MCF 10A (cell line): Measurements from ENCODE around the gene SERPINI1. TPM values are rescaled to one million over a fixed set of nuclear protein-coding genes. Genes with fewer than 3 reads are reported as not detected.

Source experiments
- BruUV-seq: library from RNA; stranded (reverse); fragments of 400-500 nt; replicated peaks from 2 replicates; lab custom pipeline; 2021; lab: Mats Ljungman, UMichigan
- CTCF ChIA-PET: fragments of 300-600 bp; sonication (Branson Sonifier 250); formaldehyde crosslinking; extraction: SDS; loops from one replicate; lab custom pipeline; 2021; ENCODE audit warnings: antibody characterized with exemption, inconsistent platforms; lab: Yijun Ruan, JAX
- POLR2A ChIA-PET: fragments of 300-600, 350-650 bp; sonication (Branson Sonifier 250); formaldehyde crosslinking; extraction: SDS; loops from one replicate; lab custom pipeline; 2020; ENCODE audit warnings: antibody characterized with exemption, inconsistent platforms; lab: Yijun Ruan, JAX
- DNase-seq: peaks from one replicate; pipeline ENCODE4 v3.0.0-alpha.2; 2018; ENCODE audit not compliant: unreplicated experiment
- H3K27ac Mint-ChIP-seq: one replicate; pipeline ENCODE4 v1.8.0; 2022; ENCODE audit warnings: mild to moderate bottlenecking, low read depth, mixed read lengths; ENCODE audit not compliant: unreplicated experiment
- H3K27me3 Mint-ChIP-seq: one replicate; pipeline ENCODE4 v1.8.0; 2022; ENCODE audit warnings: mixed read lengths; ENCODE audit not compliant: insufficient read depth, unreplicated experiment
- H3K36me3 Mint-ChIP-seq: one replicate; pipeline ENCODE4 v1.8.0; 2022; ENCODE audit warnings: mild to moderate bottlenecking, moderate library complexity, mixed read lengths; ENCODE audit not compliant: insufficient read depth, unreplicated experiment
- H3K4me1 Mint-ChIP-seq: one replicate; pipeline ENCODE4 v1.8.0; 2022; ENCODE audit warnings: mixed read lengths; ENCODE audit not compliant: insufficient read depth, unreplicated experiment
- H3K4me3 Mint-ChIP-seq: one replicate; pipeline ENCODE4 v1.8.0; 2022; ENCODE audit warnings: mild to moderate bottlenecking, moderate library complexity, mixed read lengths; ENCODE audit not compliant: unreplicated experiment
- H3K9me3 Mint-ChIP-seq: one replicate; pipeline ENCODE4 v1.8.0; 2022; ENCODE audit warnings: mixed read lengths; ENCODE audit not compliant: unreplicated experiment
- intact Hi-C: fragments of 100-400 bp; cut with micrococcal nuclease; formaldehyde crosslinking; loops from 2 replicates; pipeline ENCODE4 v1.14.1; 2022
- total RNA-seq: library from RNA; stranded (reverse); gene quantifications from 2 replicates; pipeline ENCODE4 v1.2.3, GENCODE V29; 2022
- TF ChIP-seq, protein P1 (sequence below): fragments of 200-600 bp; IDR thresholded peaks from one replicate; pipeline ENCODE4 v1.8.0; 2022; ENCODE audit warnings: antibody characterized with exemption, mild to moderate bottlenecking; ENCODE audit not compliant: unreplicated experiment

The SERPINI1 gene
- total RNA-seq, 1 experiment from 2014 or later, result 2.6 TPM

DNA sequence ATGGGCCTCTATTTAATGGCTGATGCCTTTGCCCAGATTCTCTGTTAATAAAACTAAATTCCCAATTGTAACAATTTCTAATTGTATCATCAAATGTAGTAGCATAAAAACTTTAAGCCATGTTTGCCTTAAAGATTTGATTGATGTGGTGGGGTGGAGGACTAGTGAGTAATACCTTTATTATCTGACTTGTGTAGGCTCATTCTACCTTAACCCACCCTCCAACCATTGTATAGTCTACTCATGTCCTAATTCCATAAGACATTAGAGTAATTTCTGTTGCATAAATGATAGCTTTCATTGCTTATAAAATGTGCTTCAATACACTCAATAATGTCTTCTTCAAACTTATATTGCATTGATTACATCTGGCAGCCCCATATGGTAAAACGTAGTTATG lies 25.8 kb downstream of the SERPINI1 start:
- Mint-ChIP-seq H3K27ac (no peak overlapping the region), H3K36me3 (no peaks in the 10 kb centered on the region), H3K9me3 (no peaks in the 10 kb centered on the region), H3K4me1 (no peaks in the 10 kb centered on the region), H3K4me3 (no peak overlapping the region), H3K27me3 (no peaks in the 10 kb centered on the region)
- intact Hi-C loops, result no loop called here
- DNase-seq, result no peak
- TF ChIP-seq, protein P1, sequence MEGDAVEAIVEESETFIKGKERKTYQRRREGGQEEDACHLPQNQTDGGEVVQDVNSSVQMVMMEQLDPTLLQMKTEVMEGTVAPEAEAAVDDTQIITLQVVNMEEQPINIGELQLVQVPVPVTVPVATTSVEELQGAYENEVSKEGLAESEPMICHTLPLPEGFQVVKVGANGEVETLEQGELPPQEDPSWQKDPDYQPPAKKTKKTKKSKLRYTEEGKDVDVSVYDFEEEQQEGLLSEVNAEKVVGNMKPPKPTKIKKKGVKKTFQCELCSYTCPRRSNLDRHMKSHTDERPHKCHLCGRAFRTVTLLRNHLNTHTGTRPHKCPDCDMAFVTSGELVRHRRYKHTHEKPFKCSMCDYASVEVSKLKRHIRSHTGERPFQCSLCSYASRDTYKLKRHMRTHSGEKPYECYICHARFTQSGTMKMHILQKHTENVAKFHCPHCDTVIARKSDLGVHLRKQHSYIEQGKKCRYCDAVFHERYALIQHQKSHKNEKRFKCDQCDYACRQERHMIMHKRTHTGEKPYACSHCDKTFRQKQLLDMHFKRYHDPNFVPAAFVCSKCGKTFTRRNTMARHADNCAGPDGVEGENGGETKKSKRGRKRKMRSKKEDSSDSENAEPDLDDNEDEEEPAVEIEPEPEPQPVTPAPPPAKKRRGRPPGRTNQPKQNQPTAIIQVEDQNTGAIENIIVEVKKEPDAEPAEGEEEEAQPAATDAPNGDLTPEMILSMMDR, result no peak
- ChIA-PET POLR2A (interaction anchor here (3.2 kb wide), 1 partner anchor 25 kb away, joined by 7 read pairs; the partner anchor contains the start of gene SERPINI1), CTCF (interaction anchor here (0.6 kb wide), 1 partner anchor 92 kb away, joined by 3 read pairs; no protein-coding TSS in a partner anchor)
- BruUV-seq, result no TSS peak

DNA sequence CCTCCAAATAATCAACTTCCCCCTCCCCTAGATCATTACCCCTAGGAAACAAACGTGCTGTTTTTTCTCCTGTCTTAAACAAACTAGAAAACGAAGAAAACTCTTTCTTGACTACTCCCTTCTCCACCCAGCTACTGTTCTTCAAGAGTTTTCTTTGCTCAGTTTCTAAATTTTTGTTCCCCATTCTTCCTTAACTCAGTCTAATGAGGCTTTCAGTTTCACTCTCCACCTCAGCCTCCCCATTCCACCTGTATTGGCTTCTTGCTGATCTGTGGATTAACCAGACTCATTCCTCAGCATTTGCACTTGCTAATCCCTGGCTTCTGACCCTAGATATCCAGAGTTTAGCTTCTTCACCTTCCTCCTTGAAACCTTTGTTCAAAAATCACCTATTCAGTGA lies 26.8 kb downstream of the SERPINI1 start:
- H3K36me3 Mint-ChIP-seq, result no peaks in the 10 kb centered on the region
- ChIA-PET POLR2A (interaction anchor here (0.7 kb wide), 1 partner anchor 14 kb away, joined by 7 read pairs; no protein-coding TSS in a partner anchor), CTCF (interaction anchor here (0.6 kb wide), 2 partner anchors 100 to 1102 kb away, joined by 3 to 5 read pairs; no protein-coding TSS in a partner anchor)
- no peaks in the 10 kb centered on the region for H3K27me3 Mint-ChIP-seq
- no peak for DNase-seq
- H3K4me1 Mint-ChIP-seq, result no peaks in the 10 kb centered on the region
- intact Hi-C loops, result no loop called here
- H3K27ac Mint-ChIP-seq, result no peak overlapping the region
- H3K9me3 Mint-ChIP-seq, result no peaks in the 10 kb centered on the region
- no TSS peak for BruUV-seq
- no peak overlapping the region for H3K4me3 Mint-ChIP-seq
- TF ChIP-seq, protein P1, result no peak

DNA sequence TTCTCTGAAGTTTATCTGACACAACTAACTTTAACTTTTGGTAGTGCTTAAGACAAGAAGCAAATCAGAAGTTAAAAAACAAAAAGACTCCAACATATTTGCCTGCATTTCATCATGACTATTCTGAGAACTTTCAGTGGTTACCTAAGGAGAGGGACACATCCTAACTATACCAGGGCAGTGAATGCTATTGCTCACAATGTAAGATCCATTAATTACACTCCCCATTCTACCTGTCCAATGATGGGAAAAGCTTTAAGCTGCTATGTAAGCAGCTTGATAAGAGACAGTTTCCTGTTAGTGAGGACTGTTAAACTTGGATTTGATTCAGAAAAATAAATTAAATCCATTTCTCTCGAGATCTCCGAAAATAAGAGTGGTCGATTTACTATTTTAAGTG lies 37.5 kb downstream of the SERPINI1 start:
- BruUV-seq, result no TSS peak
- Mint-ChIP-seq H3K9me3 (no peaks in the 10 kb centered on the region), H3K27me3 (no peaks in the 10 kb centered on the region), H3K27ac (no peak overlapping the region), H3K4me3 (no peak overlapping the region), H3K4me1 (no peaks in the 10 kb centered on the region), H3K36me3 (no peaks in the 10 kb centered on the region)
- DNase-seq, result no peak
- TF ChIP-seq, protein P1, result no peak
- ChIA-PET POLR2A (interaction anchor here (0.7 to 1.4 kb wide), 2 partner anchors 19 to 38 kb away, joined by 3 to 5 read pairs; partner anchors contain the start of gene SERPINI1), CTCF (no interaction called here)
- intact Hi-C loops, result no loop called here

DNA sequence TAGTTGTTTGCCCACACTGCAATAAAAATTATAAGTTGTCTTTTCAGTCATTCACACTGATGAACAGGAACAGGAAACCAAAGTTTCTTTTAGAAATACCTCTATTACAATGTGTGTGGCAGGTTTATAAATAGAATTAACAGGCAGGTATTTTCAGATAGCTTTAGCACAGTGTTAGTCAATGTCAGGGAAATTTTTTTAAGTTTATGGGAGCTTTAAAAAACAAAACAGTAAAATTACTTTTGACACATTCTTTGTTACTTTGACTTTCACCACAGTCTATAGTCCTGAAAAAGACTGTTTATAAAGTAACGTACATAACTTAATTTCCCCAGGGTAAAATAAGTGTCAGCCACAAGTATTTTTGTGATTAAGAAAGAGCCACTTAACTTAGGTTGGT lies 38.1 kb downstream of the SERPINI1 start:
- intact Hi-C loops, result no loop called here
- Mint-ChIP-seq H3K27ac (no peak overlapping the region), H3K4me1 (no peaks in the 10 kb centered on the region), H3K27me3 (no peaks in the 10 kb centered on the region), H3K4me3 (no peak overlapping the region), H3K9me3 (no peaks in the 10 kb centered on the region), H3K36me3 (no peaks in the 10 kb centered on the region)
- POLR2A ChIA-PET, result interaction anchor here (0.7 to 1.4 kb wide), 2 partner anchors 20 to 38 kb away, joined by 3 to 5 read pairs; partner anchors contain the start of gene SERPINI1
- DNase-seq, result no peak
- CTCF ChIA-PET, result no interaction called here
- no TSS peak for BruUV-seq
- TF ChIP-seq, protein P1, result no peak
